Colonic mucosa (tissue), 4 donors: ENCODE measurements around the gene CAMTA1. TPM values are rescaled to one million over a fixed set of nuclear protein-coding genes. Genes with fewer than 3 reads are reported as not detected.

Source experiments
- DNase-seq: peaks from one replicate; pipeline ENCODE4 v3.0.0-alpha.2; 2020
- H3K27ac ChIP-seq: fragments of 200-600 bp; one replicate; pipeline ENCODE4 v1.8.0; 2021
- H3K27me3 ChIP-seq: fragments of 200-600 bp; one replicate; pipeline ENCODE4 v1.8.0; 2021
- H3K36me3 ChIP-seq: fragments of 200-600 bp; one replicate; pipeline ENCODE4 v1.8.0; 2021
- H3K4me1 ChIP-seq: fragments of 200-600 bp; one replicate; pipeline ENCODE4 v1.8.0; 2021; ENCODE audit warnings: mild to moderate bottlenecking
- H3K4me3 ChIP-seq: fragments of 200-600 bp; one replicate; pipeline ENCODE4 v1.8.0; 2021
- H3K9ac ChIP-seq, 2 donors: one replicate each; pipeline ENCODE4 v1.7.0; 2013; ENCODE audit warnings: control low read depth in 2 of 2, low read depth in 2 of 2, low read length in 2 of 2
- H3K9me3 ChIP-seq: fragments of 200-600 bp; one replicate; pipeline ENCODE4 v1.8.0; 2021
- CTCF ChIP-seq: fragments of 200-600 bp; IDR thresholded peaks from one replicate; pipeline ENCODE4 v1.8.0; 2022; ENCODE audit warnings: antibody characterized with exemption, mild to moderate bottlenecking
- intact Hi-C: fragments of 100-400 bp; cut with DNase I; formaldehyde crosslinking; loops from one replicate; pipeline ENCODE4 v1.14.1; 2022
- total RNA-seq, 2 donors: library from RNA; stranded (reverse); fragmentation: NEBNext Ultra II Directional in 1 of 2; extraction: Animal tissue kit (Norgen Biotek cat#: 25700) in 1 of 2; gene quantifications; one replicate each; pipeline ENCODE4 v1.2.1, GENCODE V29; 2021
- donor health status: healthy.
- donor health status: DM: no; HTN: no; CAD: no.
- donor health status: DM: no; HTN: no; CAD: no.

Gene CAMTA1
- total RNA-seq, 2 donors from 2014 or later, result 76.8 to 92.8 TPM

GRCh38 chr1:6941786-6942185 is 156.5 kb downstream of the CAMTA1 start:
- no peaks in the 10 kb centered on the region for H3K27me3 ChIP-seq
- H3K9ac ChIP-seq, result no peak overlapping the region
- no peaks in the 10 kb centered on the region for H3K36me3 ChIP-seq
- no peaks in the 10 kb centered on the region for H3K4me1 ChIP-seq
- TF ChIP-seq CTCF, result no peak
- H3K27ac ChIP-seq, result no peak overlapping the region
- DNase-seq, result no peak
- H3K9me3 ChIP-seq, result no peaks in the 10 kb centered on the region
- H3K4me3 ChIP-seq, result no peak overlapping the region
- intact Hi-C loops, result no loop called here

- no peak overlapping the region for H3K4me3 ChIP-seq
- no peaks in the 10 kb centered on the region for H3K27me3 ChIP-seq
- no peaks in the 10 kb centered on the region for H3K9me3 ChIP-seq
- no peaks in the 10 kb centered on the region for H3K4me1 ChIP-seq
- intact Hi-C loops, result no loop called here
- no peak overlapping the region for H3K27ac ChIP-seq
- no peak for TF ChIP-seq CTCF
- DNase-seq, result no peak
- no peaks in the 10 kb centered on the region for H3K36me3 ChIP-seq
- no peak overlapping the region for H3K9ac ChIP-seq
Measured at GRCh38 chr1:6942990-6943389, 157.7 kb downstream of the CAMTA1 start.

- intact Hi-C loops, result no loop called here
- Histone ChIP-seq H3K36me3 (no peaks in the 10 kb centered on the region), H3K9me3 (no peaks in the 10 kb centered on the region), H3K9ac (no peak overlapping the region), H3K27ac (no peak overlapping the region), H3K4me1 (no peaks in the 10 kb centered on the region), H3K27me3 (no peaks in the 10 kb centered on the region), H3K4me3 (no peak overlapping the region)
- TF ChIP-seq CTCF, result no peak
- DNase-seq, result no peak
Measured at GRCh38 chr1:6944434-6944833, 159.2 kb downstream of the CAMTA1 start.

- Histone ChIP-seq H3K4me1 (no peaks in the 10 kb centered on the region), H3K36me3 (no peaks in the 10 kb centered on the region), H3K9ac (no peak overlapping the region), H3K27ac (no peak overlapping the region), H3K4me3 (no peak overlapping the region), H3K9me3 (no peaks in the 10 kb centered on the region), H3K27me3 (no peaks in the 10 kb centered on the region)
- TF ChIP-seq CTCF, result no peak
- intact Hi-C loops, result no loop called here
- DNase-seq, result no peak
Measured at GRCh38 chr1:6947952-6948351, 162.7 kb downstream of the CAMTA1 start.

- intact Hi-C loops, result no loop called here
- Histone ChIP-seq H3K4me3 (no peak overlapping the region), H3K27me3 (no peaks in the 10 kb centered on the region), H3K9me3 (no peaks in the 10 kb centered on the region), H3K4me1 (no peaks in the 10 kb centered on the region), H3K36me3 (no peaks in the 10 kb centered on the region), H3K9ac (no peak overlapping the region), H3K27ac (no peak overlapping the region)
- no peak for TF ChIP-seq CTCF
- DNase-seq, result no peak
Measured at GRCh38 chr1:6948416-6948815, 163.2 kb downstream of the CAMTA1 start.

GRCh38 chr1:6948861-6949260 is 163.6 kb downstream of the CAMTA1 start:
- H3K4me3 ChIP-seq, result no peak overlapping the region

More at GRCh38 chr1:6948861-6949260, 163.6 kb downstream of the CAMTA1 start:
- intact Hi-C loops, result no loop called here
- no peaks in the 10 kb centered on the region for H3K27me3 ChIP-seq
- no peak overlapping the region for H3K27ac ChIP-seq
- TF ChIP-seq CTCF, result no peak
- H3K4me1 ChIP-seq, result no peaks in the 10 kb centered on the region
- no peaks in the 10 kb centered on the region for H3K36me3 ChIP-seq
- no peaks in the 10 kb centered on the region for H3K9me3 ChIP-seq
- no peak overlapping the region for H3K9ac ChIP-seq
- DNase-seq, result no peak
